22Rv1 (cell line): ENCODE data around the gene SPG7.

Experiments used
- H3K27ac ChIP-seq: fragments of 450-650 bp; 2 replicates; pipeline ENCODE4 v1.5.1; 2017
- CTCF ChIP-seq: fragments of 450-650 bp; IDR thresholded peaks from 2 replicates; pipeline ENCODE4 v1.5.1; 2017; ENCODE audit warnings: mild to moderate bottlenecking
- ZFX ChIP-seq: fragments of 450-650 bp; IDR thresholded peaks from 2 replicates; pipeline ENCODE4 v1.6.1; 2017; ENCODE audit warnings: antibody characterized with exemption, borderline replicate concordance

SPG7 gene

GRCh38 chr16:89472711-89473075 is 35.5 kb upstream of the SPG7 start:
- TF ChIP-seq CTCF (no peak), ZFX (no peak)
- no peak overlapping the region for H3K27ac ChIP-seq

GRCh38 chr16:89473136-89473712 is 35.0 kb upstream of the SPG7 start:
- no peak overlapping the region for H3K27ac ChIP-seq
- no peak for TF ChIP-seq CTCF
- no peak for TF ChIP-seq ZFX

- no peak overlapping the region for H3K27ac ChIP-seq
- no peak for TF ChIP-seq ZFX
- TF ChIP-seq CTCF = no peak
Observed at GRCh38 chr16:89473791-89474414, 34.3 kb upstream of the SPG7 start.

- no peak overlapping the region for H3K27ac ChIP-seq
- TF ChIP-seq ZFX (no peak), CTCF (no peak)
Observed at GRCh38 chr16:89475144-89475543, 33.1 kb upstream of the SPG7 start.

- TF ChIP-seq ZFX (no peak), CTCF (no peak)
- H3K27ac ChIP-seq = no peak overlapping the region
Observed at GRCh38 chr16:89476379-89476778, 31.8 kb upstream of the SPG7 start.

GRCh38 chr16:89476811-89477261 is 31.4 kb upstream of the SPG7 start:
- no peak for TF ChIP-seq ZFX
- H3K27ac ChIP-seq = no peak overlapping the region

GRCh38 chr16:89478576-89479221 is 29.5 kb upstream of the SPG7 start:
- TF ChIP-seq CTCF = no peak
- TF ChIP-seq ZFX = no peak
- no peak overlapping the region for H3K27ac ChIP-seq
